Right lobe of liver (tissue), 4 donors: ENCODE data around the gene MYL10.

Experiments used
- POLR2A ChIP-seq: fragments of 450-650 bp; IDR thresholded peaks from one replicate; pipeline ENCODE4 v1.6.1; 2017; ENCODE audit warnings: antibody characterized with exemption, mild to moderate bottlenecking
- TF ChIP-seq, protein P1 (sequence below), 4 donors: fragments of 200-600 bp in 3 of 4; fragments of 450-650 bp in 1 of 4; IDR thresholded peaks; one replicate each; pipeline versions ENCODE4 v1.5.1 to v1.8.0; 2016 to 2022; ENCODE audit warnings: antibody characterized with exemption in 4 of 4, mild to moderate bottlenecking in 2 of 4
- donor health status: DM: no; HTN: no; CAD: no.
- donor health status: DM: no; HTN: no; CAD: no.
- donor health status: DM: no; HTN: yes; CAD: no.

DNA sequence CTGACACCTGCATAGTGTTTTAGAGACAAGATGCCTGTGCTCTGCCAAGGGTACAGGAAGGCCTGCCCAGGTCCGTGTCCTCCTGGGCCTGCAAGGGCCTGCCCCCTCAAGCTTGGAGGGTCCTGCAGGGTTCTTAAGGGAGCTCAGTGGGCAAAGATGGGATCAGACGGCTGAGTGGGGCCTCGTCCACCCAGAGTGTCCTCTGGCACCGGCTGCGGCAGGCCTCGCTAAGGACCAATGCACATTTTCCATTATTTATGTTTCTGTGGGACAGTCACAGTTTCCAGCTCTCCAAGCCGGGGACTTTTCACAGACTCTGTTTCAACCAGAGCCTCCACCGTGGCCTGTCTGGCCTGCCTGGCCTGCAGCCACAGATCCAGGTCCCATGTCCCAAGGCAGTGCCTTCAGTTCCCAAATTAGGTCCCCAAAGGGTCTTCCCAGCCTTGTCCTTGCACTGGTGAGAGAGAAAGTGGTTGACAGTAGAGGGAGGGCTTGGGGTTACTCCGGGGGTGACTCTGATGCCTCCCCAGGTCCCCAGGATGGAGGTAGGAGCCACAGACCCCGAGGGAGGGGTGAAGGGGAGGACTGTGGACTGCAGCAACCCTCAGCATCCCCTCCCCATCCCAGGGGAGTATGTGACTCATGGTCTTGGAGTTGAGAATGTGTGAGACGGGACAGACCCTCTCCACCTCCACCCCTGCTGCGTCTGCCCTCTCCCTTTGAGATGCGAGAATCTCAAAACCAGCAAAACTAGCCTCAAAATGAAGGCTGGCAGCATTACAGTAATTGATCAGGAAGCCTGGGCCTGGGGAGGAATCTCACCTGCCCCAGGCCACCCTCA lies 14.8 kb downstream of the MYL10 start:
- no peak for TF ChIP-seq POLR2A
- TF ChIP-seq, protein P1, sequence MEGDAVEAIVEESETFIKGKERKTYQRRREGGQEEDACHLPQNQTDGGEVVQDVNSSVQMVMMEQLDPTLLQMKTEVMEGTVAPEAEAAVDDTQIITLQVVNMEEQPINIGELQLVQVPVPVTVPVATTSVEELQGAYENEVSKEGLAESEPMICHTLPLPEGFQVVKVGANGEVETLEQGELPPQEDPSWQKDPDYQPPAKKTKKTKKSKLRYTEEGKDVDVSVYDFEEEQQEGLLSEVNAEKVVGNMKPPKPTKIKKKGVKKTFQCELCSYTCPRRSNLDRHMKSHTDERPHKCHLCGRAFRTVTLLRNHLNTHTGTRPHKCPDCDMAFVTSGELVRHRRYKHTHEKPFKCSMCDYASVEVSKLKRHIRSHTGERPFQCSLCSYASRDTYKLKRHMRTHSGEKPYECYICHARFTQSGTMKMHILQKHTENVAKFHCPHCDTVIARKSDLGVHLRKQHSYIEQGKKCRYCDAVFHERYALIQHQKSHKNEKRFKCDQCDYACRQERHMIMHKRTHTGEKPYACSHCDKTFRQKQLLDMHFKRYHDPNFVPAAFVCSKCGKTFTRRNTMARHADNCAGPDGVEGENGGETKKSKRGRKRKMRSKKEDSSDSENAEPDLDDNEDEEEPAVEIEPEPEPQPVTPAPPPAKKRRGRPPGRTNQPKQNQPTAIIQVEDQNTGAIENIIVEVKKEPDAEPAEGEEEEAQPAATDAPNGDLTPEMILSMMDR (IDR thresholded peaks at IDR 0.05) = no peak
